Measurements from ENCODE around the gene COL9A3.

The COL9A3 gene

GRCh38 chr20:62888406-62888805 lies 71.6 kb downstream of the COL9A3 start:
- Histone ChIP-seq H3K4me3 (IDR thresholded peaks at IDR 0.05; ENCODE audit: insufficient read depth, low read depth, low read length) (no peak overlapping the region), H3K36me3 (ENCODE audit: insufficient read depth) (no peaks in the 10 kb centered on the region), H3K4me2 (peak overlapping the region; percentile 74), H3K27me3 (ENCODE audit: insufficient read depth, low read depth) (no peaks in the 10 kb centered on the region), H3K79me2 (ENCODE audit: insufficient read depth, low read depth) (no peaks in the 10 kb centered on the region), H2AFZ (ENCODE audit: low read depth) (no peak overlapping the region), H3K4me1 (ENCODE audit: low read depth, poor library complexity, severe bottlenecking) (peaks cover 94% of the 10 kb centered on the region), H4K20me1 (ENCODE audit: insufficient read depth) (no peaks in the 10 kb centered on the region), H3K9ac (no peak overlapping the region), H3K27ac (peak overlapping the region; percentile 87; the same call in 1 of the 2 replicates)
- TF ChIP-seq, protein P1, sequence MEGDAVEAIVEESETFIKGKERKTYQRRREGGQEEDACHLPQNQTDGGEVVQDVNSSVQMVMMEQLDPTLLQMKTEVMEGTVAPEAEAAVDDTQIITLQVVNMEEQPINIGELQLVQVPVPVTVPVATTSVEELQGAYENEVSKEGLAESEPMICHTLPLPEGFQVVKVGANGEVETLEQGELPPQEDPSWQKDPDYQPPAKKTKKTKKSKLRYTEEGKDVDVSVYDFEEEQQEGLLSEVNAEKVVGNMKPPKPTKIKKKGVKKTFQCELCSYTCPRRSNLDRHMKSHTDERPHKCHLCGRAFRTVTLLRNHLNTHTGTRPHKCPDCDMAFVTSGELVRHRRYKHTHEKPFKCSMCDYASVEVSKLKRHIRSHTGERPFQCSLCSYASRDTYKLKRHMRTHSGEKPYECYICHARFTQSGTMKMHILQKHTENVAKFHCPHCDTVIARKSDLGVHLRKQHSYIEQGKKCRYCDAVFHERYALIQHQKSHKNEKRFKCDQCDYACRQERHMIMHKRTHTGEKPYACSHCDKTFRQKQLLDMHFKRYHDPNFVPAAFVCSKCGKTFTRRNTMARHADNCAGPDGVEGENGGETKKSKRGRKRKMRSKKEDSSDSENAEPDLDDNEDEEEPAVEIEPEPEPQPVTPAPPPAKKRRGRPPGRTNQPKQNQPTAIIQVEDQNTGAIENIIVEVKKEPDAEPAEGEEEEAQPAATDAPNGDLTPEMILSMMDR (conservative IDR thresholded peaks at IDR 0.05; ENCODE audit: low read depth, low read length): no peak

DNA sequence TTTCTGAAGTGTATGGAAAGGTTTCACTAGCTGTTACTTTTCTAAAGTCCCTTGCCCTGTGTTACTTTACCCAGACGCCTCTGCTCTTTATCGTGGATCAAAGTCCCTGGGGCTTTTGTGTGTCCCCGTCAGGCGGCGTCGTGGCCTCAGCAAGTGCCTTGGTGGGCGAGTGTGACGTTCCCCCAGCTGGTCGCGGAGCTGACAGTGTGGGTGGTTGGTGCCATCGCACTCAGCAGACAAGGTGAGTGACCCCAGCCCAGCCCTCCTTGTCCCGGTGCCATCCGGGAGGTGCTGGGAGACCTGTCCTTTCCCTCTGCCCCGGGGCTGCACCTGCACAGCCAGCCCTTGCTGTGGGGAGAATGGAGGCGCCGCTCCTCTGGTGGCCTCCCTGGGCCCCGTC lies 72.1 kb downstream of the COL9A3 start:
- no peak overlapping the region for H3K9ac ChIP-seq
- no peak overlapping the region; the same call in 1 of the 2 replicates for H3K27ac ChIP-seq
- H3K27me3 ChIP-seq (ENCODE audit: insufficient read depth, low read depth): no peaks in the 10 kb centered on the region
- no peak overlapping the region for H2AFZ ChIP-seq (ENCODE audit: low read depth)
- TF ChIP-seq, protein P1 (conservative IDR thresholded peaks at IDR 0.05; ENCODE audit: low read depth, low read length): no peak
- no peaks in the 10 kb centered on the region for H4K20me1 ChIP-seq (ENCODE audit: insufficient read depth)
- no peak overlapping the region for H3K4me2 ChIP-seq
- H3K79me2 ChIP-seq (ENCODE audit: insufficient read depth, low read depth): no peaks in the 10 kb centered on the region
- H3K36me3 ChIP-seq (ENCODE audit: insufficient read depth): no peaks in the 10 kb centered on the region
- H3K4me3 ChIP-seq (IDR thresholded peaks at IDR 0.05; ENCODE audit: insufficient read depth, low read depth, low read length): no peak overlapping the region
- H3K4me1 ChIP-seq (ENCODE audit: low read depth, poor library complexity, severe bottlenecking): peaks cover 97% of the 10 kb centered on the region

DNA sequence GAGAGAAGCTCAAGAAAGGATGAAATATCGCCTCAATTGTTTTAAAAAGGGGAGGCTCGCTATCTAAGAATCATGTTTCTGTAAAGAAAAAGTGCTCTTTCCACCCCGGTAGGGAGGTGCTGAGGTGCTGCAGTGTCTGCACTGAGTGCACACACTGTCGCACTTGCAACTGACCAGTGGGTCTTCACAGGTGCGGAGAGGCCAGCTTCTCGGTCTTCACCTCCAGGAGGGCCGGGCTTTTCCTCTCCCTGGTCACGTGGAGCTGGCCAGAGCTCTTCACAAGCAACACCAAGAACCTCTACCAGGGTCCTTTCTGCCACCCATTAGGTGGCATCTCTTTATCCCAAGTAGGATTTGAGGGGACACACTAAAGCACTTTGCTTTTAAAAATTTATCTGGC lies 72.6 kb downstream of the COL9A3 start:
- H3K27me3 ChIP-seq (ENCODE audit: insufficient read depth, low read depth): no peaks in the 10 kb centered on the region
- H3K27ac ChIP-seq: no peak overlapping the region
- H2AFZ ChIP-seq (ENCODE audit: low read depth): no peak overlapping the region
- H3K4me3 ChIP-seq (IDR thresholded peaks at IDR 0.05; ENCODE audit: insufficient read depth, low read depth, low read length): no peak overlapping the region
- H3K9ac ChIP-seq: no peak overlapping the region
- H3K36me3 ChIP-seq (ENCODE audit: insufficient read depth): no peaks in the 10 kb centered on the region
- H3K79me2 ChIP-seq (ENCODE audit: insufficient read depth, low read depth): no peaks in the 10 kb centered on the region
- H3K4me2 ChIP-seq: no peak overlapping the region
- peaks cover 97% of the 10 kb centered on the region for H3K4me1 ChIP-seq (ENCODE audit: low read depth, poor library complexity, severe bottlenecking)
- H4K20me1 ChIP-seq (ENCODE audit: insufficient read depth): no peaks in the 10 kb centered on the region
- TF ChIP-seq, protein P1 (conservative IDR thresholded peaks at IDR 0.05; ENCODE audit: low read depth, low read length): no peak

GRCh38 chr20:62889871-62890270 lies 73.0 kb downstream of the COL9A3 start:
- Histone ChIP-seq H3K4me3 (IDR thresholded peaks at IDR 0.05; ENCODE audit: insufficient read depth, low read depth, low read length) (no peak overlapping the region), H2AFZ (ENCODE audit: low read depth) (no peak overlapping the region), H3K4me2 (no peak overlapping the region), H4K20me1 (ENCODE audit: insufficient read depth) (no peaks in the 10 kb centered on the region), H3K27me3 (ENCODE audit: insufficient read depth, low read depth) (no peaks in the 10 kb centered on the region), H3K36me3 (ENCODE audit: insufficient read depth) (no peaks in the 10 kb centered on the region), H3K79me2 (ENCODE audit: insufficient read depth, low read depth) (no peaks in the 10 kb centered on the region), H3K27ac (no peak overlapping the region), H3K9ac (no peak overlapping the region), H3K4me1 (ENCODE audit: low read depth, poor library complexity, severe bottlenecking) (peaks cover 97% of the 10 kb centered on the region)
- TF ChIP-seq, protein P1 (conservative IDR thresholded peaks at IDR 0.05; ENCODE audit: low read depth, low read length): no peak
